ENCODE measurements around the gene RASGEF1B. TPM values are rescaled to one million over a fixed set of nuclear protein-coding genes. Genes with fewer than 3 reads are reported as not detected.
"Not testable (repeated sequence)": the region's sequence is repeated elsewhere in the genome, so short reads cannot be mapped to it uniquely, and the experiment has no call there.

The RASGEF1B gene
- total RNA-seq, 1 donor from 2014 or later = 10.7 TPM

DNA sequence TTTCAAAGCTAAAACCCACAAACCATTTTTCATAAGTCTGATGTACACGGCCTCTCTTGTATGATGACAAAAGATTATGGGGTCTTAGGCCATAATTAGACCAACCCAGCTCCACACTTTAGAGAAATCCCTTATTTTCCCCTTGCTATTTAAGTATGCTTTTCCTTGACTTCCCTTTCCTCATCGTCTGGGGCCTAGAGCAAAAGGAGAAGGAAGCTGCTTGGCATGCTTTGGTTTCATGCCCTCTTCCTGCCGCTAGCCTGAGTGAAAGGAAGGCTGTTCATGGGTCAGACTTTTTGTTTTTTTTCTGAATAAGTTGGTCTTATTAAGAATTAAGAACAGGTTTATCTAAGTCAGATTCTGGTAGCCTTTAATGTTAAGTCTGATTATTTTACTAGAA, 10.6 kb upstream of the RASGEF1B start:
- peaks cover 1% of the 10 kb centered on the region for H3K27me3 Mint-ChIP-seq (ENCODE audit: unreplicated experiment)
- H3K4me3 Mint-ChIP-seq (ENCODE audit: unreplicated experiment) = no peak overlapping the region
- TF ChIP-seq, protein P1, sequence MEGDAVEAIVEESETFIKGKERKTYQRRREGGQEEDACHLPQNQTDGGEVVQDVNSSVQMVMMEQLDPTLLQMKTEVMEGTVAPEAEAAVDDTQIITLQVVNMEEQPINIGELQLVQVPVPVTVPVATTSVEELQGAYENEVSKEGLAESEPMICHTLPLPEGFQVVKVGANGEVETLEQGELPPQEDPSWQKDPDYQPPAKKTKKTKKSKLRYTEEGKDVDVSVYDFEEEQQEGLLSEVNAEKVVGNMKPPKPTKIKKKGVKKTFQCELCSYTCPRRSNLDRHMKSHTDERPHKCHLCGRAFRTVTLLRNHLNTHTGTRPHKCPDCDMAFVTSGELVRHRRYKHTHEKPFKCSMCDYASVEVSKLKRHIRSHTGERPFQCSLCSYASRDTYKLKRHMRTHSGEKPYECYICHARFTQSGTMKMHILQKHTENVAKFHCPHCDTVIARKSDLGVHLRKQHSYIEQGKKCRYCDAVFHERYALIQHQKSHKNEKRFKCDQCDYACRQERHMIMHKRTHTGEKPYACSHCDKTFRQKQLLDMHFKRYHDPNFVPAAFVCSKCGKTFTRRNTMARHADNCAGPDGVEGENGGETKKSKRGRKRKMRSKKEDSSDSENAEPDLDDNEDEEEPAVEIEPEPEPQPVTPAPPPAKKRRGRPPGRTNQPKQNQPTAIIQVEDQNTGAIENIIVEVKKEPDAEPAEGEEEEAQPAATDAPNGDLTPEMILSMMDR (IDR thresholded peaks at IDR 0.05; ENCODE audit: unreplicated experiment) = no peak
- DNase-seq (ENCODE audit: low spot score) = no peak
- H3K9me3 Mint-ChIP-seq (ENCODE audit: unreplicated experiment) = no peaks in the 10 kb centered on the region
- no peaks in the 10 kb centered on the region for H3K36me3 Mint-ChIP-seq (ENCODE audit: low read depth, unreplicated experiment)
- H3K4me1 Mint-ChIP-seq (ENCODE audit: unreplicated experiment) = peaks cover 11% of the 10 kb centered on the region
- H3K27ac Mint-ChIP-seq (ENCODE audit: unreplicated experiment) = peak overlapping the region; percentile 72

DNA sequence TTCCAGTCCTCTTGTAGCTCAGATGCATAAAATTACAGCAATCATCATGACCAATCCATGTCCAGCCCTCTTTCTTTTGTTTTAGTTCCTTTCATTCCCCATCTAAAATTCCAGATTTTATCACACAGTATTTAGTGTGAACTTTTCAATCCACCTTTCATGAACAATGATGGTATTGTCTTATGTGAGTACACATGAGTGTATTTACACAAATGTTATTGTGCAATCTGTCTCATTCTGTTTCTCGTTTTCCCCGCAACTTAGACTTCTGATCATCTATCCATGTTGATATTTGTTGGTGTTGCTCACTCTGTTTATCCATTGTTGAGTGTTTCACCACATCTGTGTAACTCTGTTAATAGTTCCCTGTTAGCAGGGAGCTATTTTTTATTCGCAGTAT, 9.4 kb upstream of the RASGEF1B start:
- H3K4me1 Mint-ChIP-seq (ENCODE audit: unreplicated experiment) = peaks cover 6% of the 10 kb centered on the region
- DNase-seq (ENCODE audit: low spot score) = no peak
- no peaks in the 10 kb centered on the region for H3K9me3 Mint-ChIP-seq (ENCODE audit: unreplicated experiment)
- TF ChIP-seq, protein P1 (IDR thresholded peaks at IDR 0.05; ENCODE audit: unreplicated experiment) = no peak
- H3K36me3 Mint-ChIP-seq (ENCODE audit: low read depth, unreplicated experiment) = no peaks in the 10 kb centered on the region
- no peak overlapping the region for H3K27ac Mint-ChIP-seq (ENCODE audit: unreplicated experiment)
- no peak overlapping the region for H3K4me3 Mint-ChIP-seq (ENCODE audit: unreplicated experiment)
- H3K27me3 Mint-ChIP-seq (ENCODE audit: unreplicated experiment) = peaks cover 1% of the 10 kb centered on the region

DNA sequence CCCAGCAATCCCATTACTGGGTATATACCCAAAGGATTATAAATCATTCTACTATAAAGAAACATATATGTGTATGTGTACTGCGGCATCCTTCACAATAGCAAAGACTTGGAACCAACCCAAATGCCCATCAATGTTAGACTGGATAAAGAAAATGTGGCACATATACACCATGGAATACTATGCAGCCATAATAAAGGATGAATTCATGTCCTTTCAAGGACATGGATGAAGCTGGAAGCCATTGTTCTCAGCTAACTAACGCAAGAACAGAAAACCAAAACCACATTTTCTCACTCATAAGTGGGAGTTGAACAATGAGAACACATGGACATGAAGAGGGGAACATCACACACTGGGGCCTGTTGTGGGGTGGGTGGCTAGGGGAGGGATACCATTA, 7.9 kb upstream of the RASGEF1B start:
- H3K4me1 Mint-ChIP-seq (ENCODE audit: unreplicated experiment); H3K4me3 Mint-ChIP-seq (ENCODE audit: unreplicated experiment); H3K9me3 Mint-ChIP-seq (ENCODE audit: unreplicated experiment); DNase-seq (ENCODE audit: low spot score); H3K27ac Mint-ChIP-seq (ENCODE audit: unreplicated experiment); H3K27me3 Mint-ChIP-seq (ENCODE audit: unreplicated experiment); H3K36me3 Mint-ChIP-seq (ENCODE audit: low read depth, unreplicated experiment): not testable (repeated sequence)

DNA sequence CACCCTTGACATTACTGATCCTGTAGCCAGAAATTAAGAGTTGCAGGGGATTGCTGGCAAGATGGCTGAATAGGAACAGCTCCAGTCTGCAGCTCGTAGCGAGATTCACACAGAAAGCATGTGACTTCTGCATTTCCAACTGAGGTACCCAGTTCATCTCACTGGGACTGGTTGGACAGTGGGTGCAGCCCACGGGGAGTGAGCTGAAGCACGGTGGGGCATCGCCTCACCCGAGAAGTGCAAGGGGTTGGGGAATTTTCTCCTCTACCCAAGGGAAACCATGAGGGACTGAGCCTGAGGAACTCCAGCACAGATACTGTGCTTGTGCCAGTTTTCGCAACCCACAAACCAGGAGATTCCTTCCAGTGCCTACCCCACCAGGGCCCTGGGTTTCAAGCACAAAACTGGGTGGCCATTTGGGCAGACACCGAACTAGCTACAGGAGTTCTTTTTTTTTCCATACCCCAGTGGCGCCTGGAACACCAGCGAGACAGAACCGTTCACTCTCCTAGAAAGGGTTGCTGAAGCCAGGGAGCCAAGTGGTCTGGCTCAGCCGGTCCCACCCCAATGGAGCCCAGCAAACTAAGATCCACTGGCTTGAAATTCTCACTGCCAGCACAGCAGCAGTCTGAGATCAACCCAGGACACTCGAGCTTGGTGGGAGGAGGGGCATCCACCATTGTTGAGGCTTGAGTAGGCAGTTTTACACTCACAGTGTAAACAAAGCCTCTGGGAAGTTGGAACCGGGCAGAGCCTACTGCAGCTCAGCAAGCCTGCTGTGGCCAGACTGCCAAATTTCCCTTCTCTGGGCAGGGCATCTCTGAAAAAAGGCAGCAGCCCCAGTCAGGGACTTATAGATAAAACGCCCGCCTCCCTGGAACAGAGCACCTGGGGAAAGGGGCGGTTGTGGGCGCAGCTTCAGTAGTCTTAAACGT, 1.9 kb upstream of the RASGEF1B start:
- H3K4me3 Mint-ChIP-seq (ENCODE audit: unreplicated experiment) = peak overlapping the region; percentile 49
- H3K27me3 Mint-ChIP-seq (ENCODE audit: unreplicated experiment); H3K36me3 Mint-ChIP-seq (ENCODE audit: low read depth, unreplicated experiment); H3K9me3 Mint-ChIP-seq (ENCODE audit: unreplicated experiment); DNase-seq (ENCODE audit: low spot score): not testable (repeated sequence)
- peaks cover 24% of the 10 kb centered on the region for H3K4me1 Mint-ChIP-seq (ENCODE audit: unreplicated experiment)
- H3K27ac Mint-ChIP-seq (ENCODE audit: unreplicated experiment) = peak overlapping the region; percentile 8

DNA sequence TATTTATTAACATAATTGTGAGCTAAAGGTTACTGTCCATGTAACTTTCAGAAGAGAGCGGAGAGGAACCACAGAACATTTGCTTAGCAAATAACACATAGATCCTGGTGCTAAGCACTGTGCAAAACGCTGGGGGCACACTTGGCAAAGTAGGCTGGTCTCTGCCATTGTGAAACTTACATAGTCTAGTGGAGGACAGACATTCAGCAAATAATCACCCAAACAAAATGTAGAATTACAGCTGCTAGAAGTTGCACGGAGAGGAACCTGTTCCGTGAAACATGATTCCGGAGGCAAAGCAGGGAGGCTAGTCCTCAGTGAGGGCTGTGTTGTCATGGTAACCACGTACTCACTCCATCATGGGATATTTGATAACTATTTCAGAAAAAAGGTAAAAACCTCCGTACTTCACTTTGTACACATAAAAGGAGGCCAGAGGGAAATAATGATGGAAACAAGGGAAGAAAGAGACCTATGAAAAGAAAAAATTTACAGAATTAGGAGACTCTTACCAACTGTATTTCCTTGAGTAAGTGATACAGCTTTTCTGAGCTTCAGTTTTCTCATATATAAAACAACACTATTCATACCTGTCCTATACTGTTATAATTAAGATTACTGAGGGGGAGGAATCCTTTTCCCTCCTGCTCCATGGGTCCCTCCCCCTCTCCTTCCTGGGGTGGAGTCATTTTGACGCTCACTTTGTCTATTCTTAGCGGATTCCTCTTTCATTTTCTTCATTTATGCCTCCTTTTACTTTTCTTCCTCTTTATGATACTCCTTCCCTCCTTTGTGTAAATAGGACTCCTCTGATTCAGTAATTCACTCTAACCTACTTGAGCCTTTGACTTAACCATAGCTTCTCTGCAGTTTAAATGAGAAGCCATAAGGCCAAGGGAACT, 825 bp upstream of the RASGEF1B start:
- Mint-ChIP-seq H3K36me3 (ENCODE audit: low read depth, unreplicated experiment) (no peaks in the 10 kb centered on the region), H3K4me1 (ENCODE audit: unreplicated experiment) (peaks cover 24% of the 10 kb centered on the region), H3K4me3 (ENCODE audit: unreplicated experiment) (peak overlapping the region; percentile 94), H3K27ac (ENCODE audit: unreplicated experiment) (peak overlapping the region; percentile 49), H3K27me3 (ENCODE audit: unreplicated experiment) (peaks cover 7% of the 10 kb centered on the region), H3K9me3 (ENCODE audit: unreplicated experiment) (no peaks in the 10 kb centered on the region)
- peak; percentile 29 for DNase-seq (ENCODE audit: low spot score)
- TF ChIP-seq, protein P1 (IDR thresholded peaks at IDR 0.05; ENCODE audit: unreplicated experiment) = peak; percentile 19

Data from endothelial cell (in vitro differentiated cells).